Measurements from ENCODE around the gene CHTOP. TPM values are rescaled to one million over a fixed set of nuclear protein-coding genes. Genes with fewer than 3 reads are reported as not detected.

Gene CHTOP, protein sequence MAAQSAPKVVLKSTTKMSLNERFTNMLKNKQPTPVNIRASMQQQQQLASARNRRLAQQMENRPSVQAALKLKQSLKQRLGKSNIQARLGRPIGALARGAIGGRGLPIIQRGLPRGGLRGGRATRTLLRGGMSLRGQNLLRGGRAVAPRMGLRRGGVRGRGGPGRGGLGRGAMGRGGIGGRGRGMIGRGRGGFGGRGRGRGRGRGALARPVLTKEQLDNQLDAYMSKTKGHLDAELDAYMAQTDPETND
- total RNA-seq: 129 TPM

DNA sequence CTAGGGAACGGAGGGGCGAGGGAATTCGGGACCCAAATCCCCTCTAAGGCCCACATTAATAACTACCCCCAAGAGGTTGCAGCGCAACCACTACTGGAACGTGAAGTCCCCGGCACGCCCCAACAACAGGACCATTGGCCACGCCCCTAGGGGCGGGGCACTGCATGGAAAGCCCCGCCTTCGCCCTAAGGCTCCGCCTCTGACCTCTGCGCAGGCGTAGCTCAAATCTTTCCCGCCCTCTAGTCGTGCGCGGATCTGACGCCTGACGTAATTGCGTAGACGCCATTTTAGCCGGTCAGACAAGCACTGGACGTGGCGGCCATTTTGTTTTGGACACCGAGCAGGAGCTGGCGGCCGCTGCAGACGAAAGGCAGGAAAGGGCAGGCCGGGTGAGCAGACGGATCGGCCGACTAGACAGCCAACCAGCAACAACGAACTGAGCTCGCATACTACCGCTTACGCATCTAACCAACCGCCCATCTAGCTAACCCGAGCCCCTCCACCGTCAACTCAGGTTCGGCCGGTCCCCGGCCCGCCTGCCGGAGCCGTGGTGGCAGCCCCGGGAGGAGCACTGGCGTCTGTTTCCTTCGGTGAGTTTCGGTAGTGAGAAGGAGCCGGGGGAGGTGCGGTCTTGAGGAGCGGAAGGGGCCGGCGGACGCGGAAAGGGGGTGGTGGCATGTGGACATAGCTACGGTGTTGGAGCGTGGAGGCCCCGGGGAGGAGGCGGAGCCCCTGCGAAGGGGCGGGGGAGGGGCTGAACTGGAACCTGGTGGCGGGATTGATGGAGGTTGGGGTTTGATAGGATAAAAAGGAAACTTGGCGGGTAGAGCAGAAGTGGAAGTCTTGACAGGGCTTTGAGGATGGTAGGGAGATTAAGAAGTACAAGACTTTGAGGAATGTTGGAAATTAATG, at the start of gene CHTOP:
TSS of gene CHTOP (plus strand) at position 313 of the 912 bp plus-strand sequence. CDS start 2,523 bp downstream, outside the sequence.

DNA sequence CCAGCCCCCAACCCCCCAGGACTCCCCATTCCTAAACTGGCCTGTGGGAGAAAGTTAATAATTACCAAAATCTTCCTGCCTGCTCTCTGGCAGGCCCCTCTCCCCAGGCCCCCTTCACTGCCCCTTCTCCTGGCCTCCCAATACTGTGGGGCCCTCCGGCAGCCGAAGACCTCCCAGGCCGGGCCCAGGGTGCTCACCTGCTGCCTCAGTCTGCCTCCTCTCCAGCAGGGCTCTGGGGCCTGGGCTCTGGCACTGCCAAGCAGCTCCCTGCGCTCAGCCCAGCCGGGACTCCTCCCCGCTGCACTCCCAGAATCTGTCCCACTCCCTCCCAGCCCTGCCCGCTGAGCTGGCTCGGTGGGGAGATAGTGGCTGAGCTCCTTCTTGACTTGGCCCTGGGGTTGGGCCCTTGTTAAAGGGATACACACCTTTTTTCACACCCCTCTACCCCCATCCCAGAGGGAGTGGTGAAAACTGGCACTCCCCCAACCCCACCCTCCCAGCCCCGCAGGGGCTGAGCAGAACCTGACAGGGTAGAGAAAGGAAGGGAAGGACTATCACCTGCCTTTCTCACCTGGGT, 21.0 kb upstream of the CHTOP start, which contains the start of gene S100A16:
TSS of gene S100A16 (minus strand) at position 383 of the 577 bp plus-strand sequence. CDS start 4,986 bp downstream, outside the sequence.

DNA sequence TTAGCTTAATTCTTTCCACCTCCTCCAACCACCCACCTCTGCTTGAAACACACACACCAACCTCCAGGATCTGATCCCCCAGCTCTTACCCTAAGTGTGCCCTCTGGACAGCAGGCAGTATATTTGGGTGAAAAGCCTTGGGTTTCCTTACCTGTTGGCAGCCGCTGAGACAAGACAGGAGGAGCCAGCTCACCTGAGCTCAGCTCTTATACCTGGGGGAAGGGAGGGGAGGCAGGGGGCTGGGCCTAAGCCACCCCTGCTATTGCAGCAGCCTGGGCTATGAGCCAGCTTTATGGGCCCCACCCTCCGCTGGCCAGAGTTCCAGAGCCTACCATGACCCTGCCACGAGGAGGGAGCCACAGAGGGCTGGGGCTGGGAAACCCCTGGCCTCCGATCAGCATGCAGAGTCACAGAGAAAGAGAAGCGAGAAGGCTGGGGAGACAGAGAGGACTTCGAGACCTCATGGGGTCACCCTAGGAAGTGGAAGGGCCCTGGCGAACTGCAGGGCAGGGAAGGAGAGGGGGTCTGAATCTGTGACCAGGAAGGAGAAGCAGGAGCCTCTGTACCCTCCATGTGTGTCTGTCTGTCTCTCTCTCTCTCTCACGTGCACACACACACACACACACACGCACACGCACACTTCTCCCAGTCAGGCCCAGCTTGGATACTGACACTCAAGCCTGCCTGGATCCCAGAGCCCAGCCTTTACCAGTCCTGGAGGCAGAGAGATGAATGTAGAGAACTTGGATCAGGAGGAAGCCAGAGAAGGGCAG, 17.5 kb upstream of the CHTOP start, which contains the start of gene S100A14:
TSS of gene S100A14 (minus strand) at position 182 of the 773 bp plus-strand sequence. CDS start 467 bp downstream, outside the sequence.

DNA sequence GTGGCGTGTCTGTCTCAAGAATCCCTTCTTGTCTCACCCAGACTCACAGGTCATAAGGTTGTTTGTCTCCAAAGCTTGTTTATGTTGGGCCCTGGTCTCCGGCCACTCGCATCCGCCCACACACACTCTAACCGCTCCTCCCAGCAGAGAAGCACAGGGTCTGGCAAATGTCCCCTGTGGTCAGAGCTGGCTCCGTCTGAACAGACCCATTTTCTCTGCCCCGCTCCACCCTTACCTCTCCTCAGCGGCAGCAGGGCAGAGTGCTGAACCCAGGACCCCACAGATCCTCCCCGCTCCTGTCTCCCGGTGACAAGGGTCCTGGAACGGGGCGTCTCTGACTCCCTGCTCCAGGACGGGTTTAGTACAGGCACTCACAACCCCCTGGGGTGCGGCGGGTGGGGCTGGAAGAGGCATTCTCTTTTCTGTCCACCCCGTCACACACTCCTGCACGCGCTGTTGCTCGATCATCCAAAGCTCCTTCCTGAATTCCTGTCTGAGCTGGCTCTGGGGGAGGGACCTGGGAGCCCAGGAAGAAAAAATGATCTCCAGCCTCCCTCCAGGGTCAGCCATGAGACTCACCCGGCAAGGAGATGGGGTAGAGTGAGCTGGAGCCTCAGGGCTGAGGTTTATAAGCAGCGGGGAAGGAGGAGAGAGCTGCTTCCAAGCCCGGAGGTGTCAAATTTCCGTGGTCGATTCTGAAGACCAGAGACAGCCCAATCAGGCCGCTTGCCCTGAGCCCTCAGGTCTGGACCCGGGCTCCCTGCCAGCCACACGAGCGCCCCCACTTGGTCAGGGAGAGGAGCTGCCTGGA, 6.8 kb upstream of the CHTOP start, which contains the start of gene S100A13:
TSS of gene S100A13 (minus strand) at position 602 of the 811 bp plus-strand sequence. CDS start 1,033 bp downstream, outside the sequence.

DNA sequence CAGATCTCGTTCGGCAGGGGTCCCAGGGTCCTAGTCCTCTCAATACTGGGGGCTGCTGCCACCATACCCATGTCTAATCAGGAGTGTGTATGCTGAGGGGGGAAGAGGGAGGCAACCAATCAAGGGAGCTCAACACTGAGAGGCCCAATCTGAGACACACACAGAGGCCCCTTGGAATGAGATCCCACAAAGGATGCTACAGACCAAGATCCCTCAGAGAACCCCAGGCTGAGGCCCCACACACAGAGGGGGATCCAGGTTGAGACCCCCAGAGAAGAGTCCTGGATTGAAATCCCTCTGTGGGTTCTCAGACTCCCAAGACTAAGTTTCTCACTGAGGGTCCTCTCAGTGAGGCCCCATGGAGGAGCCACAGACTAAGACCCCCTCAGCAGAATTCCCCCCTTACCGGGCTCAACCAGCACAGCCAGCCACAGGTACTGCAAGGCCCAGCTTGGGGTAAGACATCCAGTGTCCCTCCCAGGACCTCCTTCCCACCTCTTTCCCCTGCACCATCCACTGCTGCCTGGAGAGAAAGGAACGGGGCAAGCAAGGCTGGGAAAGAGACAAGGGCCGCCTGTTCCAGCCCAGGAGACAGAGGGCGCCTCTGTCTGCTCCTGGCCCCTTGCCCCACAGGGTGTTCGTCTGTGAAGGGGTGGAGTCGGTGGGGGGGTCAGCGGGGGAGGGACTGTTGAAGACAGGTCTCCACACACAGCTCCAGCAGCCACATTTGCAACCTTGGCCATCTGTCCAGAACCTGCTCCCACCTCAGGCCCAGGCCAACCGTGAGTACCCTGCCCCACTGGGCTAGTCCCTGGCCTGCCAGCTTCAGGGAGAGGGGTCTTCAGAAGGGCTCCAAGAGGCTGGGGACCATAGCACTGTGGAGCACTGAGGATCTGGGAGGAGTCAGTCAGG, 5.9 kb upstream of the CHTOP start, which contains the start of gene S100A1:
TSS of gene S100A1 (plus strand) at position 720 of the 912 bp plus-strand sequence. CDS start 2,088 bp downstream, outside the sequence.

DNA sequence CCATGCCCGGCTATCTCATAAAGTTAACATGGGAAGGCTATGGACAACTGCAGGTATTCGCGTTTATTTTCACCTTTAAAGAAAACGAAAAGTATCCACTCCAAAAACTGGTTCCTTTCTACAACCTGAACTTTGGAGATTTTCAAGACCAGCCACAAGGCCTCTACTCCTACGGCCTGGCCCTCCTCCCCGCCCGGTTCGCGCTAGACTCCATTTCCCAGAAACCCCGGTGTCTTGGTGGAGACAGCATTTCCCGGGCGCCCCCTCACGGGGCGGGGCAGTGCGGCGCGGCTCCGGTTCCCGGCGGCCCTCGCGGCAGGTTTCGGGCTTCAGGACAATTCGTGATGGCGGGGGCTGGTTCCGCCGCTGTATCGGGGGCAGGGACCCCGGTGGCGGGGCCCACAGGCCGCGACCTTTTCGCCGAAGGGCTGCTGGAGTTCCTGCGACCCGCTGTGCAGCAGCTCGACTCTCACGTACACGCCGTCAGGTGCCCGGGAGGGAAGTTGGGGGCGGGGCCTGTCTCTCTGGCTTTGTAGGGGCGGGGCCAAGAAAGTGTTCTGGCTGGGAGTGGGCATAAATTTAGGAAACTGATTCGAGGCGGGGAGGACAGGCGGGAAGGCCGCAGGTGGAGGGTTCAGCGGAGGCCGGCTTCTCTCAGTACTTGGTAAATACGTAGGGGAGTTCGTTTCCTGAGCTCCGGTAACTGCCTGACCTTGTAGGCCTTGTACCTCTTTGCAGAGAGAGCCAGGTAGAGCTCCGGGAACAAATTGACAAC, 24.7 kb downstream of the CHTOP start, which contains the start of gene SNAPIN:
TSS of gene SNAPIN (plus strand) at position 304 of the 775 bp plus-strand sequence. CDS start at position 345, 41 bp downstream.

DNA sequence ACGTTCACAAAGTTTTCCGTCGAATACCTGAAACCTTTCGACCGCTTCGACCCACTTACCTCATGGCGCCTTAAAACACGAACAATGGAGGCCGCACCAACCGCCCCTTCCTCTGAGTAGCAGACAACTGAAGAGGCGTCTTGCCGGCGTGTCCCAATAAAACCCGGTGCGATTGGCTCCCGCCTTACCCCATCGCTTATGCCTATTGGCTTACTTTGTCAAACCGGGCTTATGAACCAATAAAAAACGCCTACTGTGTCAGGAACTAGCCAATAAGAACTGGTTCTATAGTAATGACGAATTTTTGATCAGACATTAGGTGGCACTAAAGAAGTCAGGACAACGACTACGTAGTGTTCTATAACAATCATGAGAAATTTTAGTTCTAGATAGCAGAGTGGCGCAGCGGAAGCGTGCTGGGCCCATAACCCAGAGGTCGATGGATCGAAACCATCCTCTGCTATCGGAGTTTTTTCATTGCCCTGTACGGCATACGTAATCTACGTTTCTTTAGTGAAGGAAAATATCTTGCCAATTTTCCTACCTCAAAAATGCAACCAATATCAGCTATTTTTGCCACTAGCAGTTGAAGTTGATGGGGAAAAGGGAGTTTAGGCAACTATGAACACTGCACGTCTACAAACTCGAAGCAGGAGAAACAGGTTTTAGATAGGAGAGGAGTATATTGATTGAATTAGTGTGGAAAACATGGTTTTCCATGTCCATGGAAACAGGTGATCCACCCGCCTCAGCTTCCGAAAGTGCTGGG, 37.2 kb downstream of the CHTOP start, which contains the start of gene ILF2:
TSS of gene ILF2 (minus strand) at position 135 of the 769 bp plus-strand sequence. CDS start at position 64, 71 bp downstream.

DNA sequence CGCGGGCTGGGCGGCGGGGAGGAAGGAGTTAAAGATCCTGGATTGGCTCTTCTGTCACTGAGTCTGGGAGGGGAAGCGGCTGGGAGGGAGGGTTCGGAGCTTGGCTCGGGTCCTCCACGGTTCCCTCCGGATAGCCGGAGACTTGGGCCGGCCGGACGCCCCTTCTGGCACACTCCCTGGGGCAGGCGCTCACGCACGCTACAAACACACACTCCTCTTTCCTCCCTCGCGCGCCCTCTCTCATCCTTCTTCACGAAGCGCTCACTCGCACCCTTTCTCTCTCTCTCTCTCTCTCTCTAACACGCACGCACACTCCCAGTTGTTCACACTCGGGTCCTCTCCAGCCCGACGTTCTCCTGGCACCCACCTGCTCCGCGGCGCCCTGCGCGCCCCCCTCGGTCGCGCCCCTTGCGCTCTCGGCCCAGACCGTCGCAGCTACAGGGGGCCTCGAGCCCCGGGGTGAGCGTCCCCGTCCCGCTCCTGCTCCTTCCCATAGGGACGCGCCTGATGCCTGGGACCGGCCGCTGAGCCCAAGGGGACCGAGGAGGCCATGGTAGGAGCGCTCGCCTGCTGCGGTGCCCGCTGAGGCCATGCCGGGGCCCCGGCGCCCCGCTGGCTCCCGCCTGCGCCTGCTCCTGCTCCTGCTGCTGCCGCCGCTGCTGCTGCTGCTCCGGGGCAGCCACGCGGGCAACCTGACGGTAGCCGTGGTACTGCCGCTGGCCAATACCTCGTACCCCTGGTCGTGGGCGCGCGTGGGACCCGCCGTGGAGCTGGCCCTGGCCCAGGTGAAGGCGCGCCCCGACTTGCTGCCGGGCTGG, 44.9 kb downstream of the CHTOP start, which contains the start of gene NPR1:
TSS of gene NPR1 (plus strand) at position 170 of the 818 bp plus-strand sequence. CDS start at position 591, 421 bp downstream.

Small RNA genes within 50 kb of the gene (small RNA-seq; reads per million reads assigned to genes)
- gene MIR8083 (ENCODE audit: low replicate concordance): not detected

Other genes starting within 250 kb of the CHTOP start
- gene S100A8, start 243.0 kb upstream of the CHTOP start, total RNA-seq: 1.6 TPM
- not detected for gene S100A7A, start 217.5 kb upstream of the CHTOP start, total RNA-seq
- not detected for gene S100A7, start 173.4 kb upstream of the CHTOP start, total RNA-seq
- 7.2 TPM for gene S100A6, start 98.1 kb upstream of the CHTOP start, total RNA-seq
- gene S100A5, start 93.1 kb upstream of the CHTOP start, total RNA-seq: not detected
- 1.3 TPM for gene S100A4, start 88.3 kb upstream of the CHTOP start, total RNA-seq
- gene S100A3, start 84.8 kb upstream of the CHTOP start, total RNA-seq: not detected
- not detected for gene S100A2, start 68.2 kb upstream of the CHTOP start, total RNA-seq
- 9.7 TPM for gene S100A16, start 20.9 kb upstream of the CHTOP start, total RNA-seq
- not detected for gene S100A14, start 17.7 kb upstream of the CHTOP start, total RNA-seq
- 3.4 TPM for gene S100A13, start 6.6 kb upstream of the CHTOP start, total RNA-seq
- 0.94 TPM for gene S100A1, start 5.6 kb upstream of the CHTOP start, total RNA-seq
- 30.7 TPM for gene SNAPIN, start 24.6 kb downstream of the CHTOP start, total RNA-seq
- 161 TPM for gene ILF2, start 36.9 kb downstream of the CHTOP start, total RNA-seq
- gene NPR1, start 44.6 kb downstream of the CHTOP start, total RNA-seq: under 0.01 TPM
- gene INTS3, start 94.0 kb downstream of the CHTOP start, total RNA-seq: 68.9 TPM
- gene SLC27A3, start 141.3 kb downstream of the CHTOP start, total RNA-seq: 18.2 TPM

Measured in parietal lobe (tissue), 2 donors.